ENCODE data around the gene TLR3. TPM values are rescaled to one million over a fixed set of nuclear protein-coding genes. Genes with fewer than 3 reads are reported as not detected.
A peak's percentile ranks its signal among the peaks of the same experiment; 100 is the strongest.

TLR3 gene
- total RNA-seq, 1 donor from 2014 or later, result 1.9 TPM

GRCh38 chr4:186021461-186022167, 47.3 kb upstream of the TLR3 start:
- no peaks in the 10 kb centered on the region for H3K79me2 ChIP-seq (ENCODE audit: insufficient read depth, low read length)
- H3K9me3 Mint-ChIP-seq (ENCODE audit: unreplicated experiment), result peaks cover 9% of the 10 kb centered on the region
- H3K4me3 ChIP-seq (ENCODE audit: insufficient read depth, low read depth, low read length), result no peak overlapping the region
- TF ChIP-seq EZH2 (IDR thresholded peaks at IDR 0.05; ENCODE audit: insufficient read depth, low read length), result no peak
- TF ChIP-seq, protein P1, sequence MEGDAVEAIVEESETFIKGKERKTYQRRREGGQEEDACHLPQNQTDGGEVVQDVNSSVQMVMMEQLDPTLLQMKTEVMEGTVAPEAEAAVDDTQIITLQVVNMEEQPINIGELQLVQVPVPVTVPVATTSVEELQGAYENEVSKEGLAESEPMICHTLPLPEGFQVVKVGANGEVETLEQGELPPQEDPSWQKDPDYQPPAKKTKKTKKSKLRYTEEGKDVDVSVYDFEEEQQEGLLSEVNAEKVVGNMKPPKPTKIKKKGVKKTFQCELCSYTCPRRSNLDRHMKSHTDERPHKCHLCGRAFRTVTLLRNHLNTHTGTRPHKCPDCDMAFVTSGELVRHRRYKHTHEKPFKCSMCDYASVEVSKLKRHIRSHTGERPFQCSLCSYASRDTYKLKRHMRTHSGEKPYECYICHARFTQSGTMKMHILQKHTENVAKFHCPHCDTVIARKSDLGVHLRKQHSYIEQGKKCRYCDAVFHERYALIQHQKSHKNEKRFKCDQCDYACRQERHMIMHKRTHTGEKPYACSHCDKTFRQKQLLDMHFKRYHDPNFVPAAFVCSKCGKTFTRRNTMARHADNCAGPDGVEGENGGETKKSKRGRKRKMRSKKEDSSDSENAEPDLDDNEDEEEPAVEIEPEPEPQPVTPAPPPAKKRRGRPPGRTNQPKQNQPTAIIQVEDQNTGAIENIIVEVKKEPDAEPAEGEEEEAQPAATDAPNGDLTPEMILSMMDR (IDR thresholded peaks at IDR 0.05; ENCODE audit: insufficient read depth, low read depth, low read length), result peak; percentile 86
- peaks cover 13% of the 10 kb centered on the region for H3K4me1 Mint-ChIP-seq (ENCODE audit: low read depth, unreplicated experiment)
- FAIRE-seq (peak; percentile 17), DNase-seq (ENCODE audit: low read depth) (peak; percentile 15)
- no peak overlapping the region for H3K27ac Mint-ChIP-seq (ENCODE audit: unreplicated experiment)
- H3K27me3 Mint-ChIP-seq (ENCODE audit: low read depth, unreplicated experiment), result peaks cover 2% of the 10 kb centered on the region
- peak overlapping the region; percentile 72 for H3K4me2 ChIP-seq (ENCODE audit: low read length)
- H3K27me3 ChIP-seq (ENCODE audit: insufficient read depth, low read length), result peaks cover 2% of the 10 kb centered on the region
- no peak overlapping the region for H3K27ac ChIP-seq (ENCODE audit: low read depth, low read length)
- H3K9me3 ChIP-seq (ENCODE audit: insufficient read depth, low read depth, low read length), result no peaks in the 10 kb centered on the region
- H3K4me3 Mint-ChIP-seq (ENCODE audit: unreplicated experiment), result no peak overlapping the region
- H3K4me1 ChIP-seq (ENCODE audit: insufficient read depth, low read length), result no peaks in the 10 kb centered on the region
- no peaks in the 10 kb centered on the region for H3K36me3 ChIP-seq (ENCODE audit: insufficient read depth, low read length)
- no peaks in the 10 kb centered on the region for H4K20me1 ChIP-seq (ENCODE audit: insufficient read depth, low read length)
- no peaks in the 10 kb centered on the region for H3K36me3 Mint-ChIP-seq (ENCODE audit: low read depth, unreplicated experiment)
- no peak overlapping the region for H3K9ac ChIP-seq (ENCODE audit: low read length)
- H2AFZ ChIP-seq (ENCODE audit: low read depth, low read length), result peak overlapping the region; percentile 43

DNA sequence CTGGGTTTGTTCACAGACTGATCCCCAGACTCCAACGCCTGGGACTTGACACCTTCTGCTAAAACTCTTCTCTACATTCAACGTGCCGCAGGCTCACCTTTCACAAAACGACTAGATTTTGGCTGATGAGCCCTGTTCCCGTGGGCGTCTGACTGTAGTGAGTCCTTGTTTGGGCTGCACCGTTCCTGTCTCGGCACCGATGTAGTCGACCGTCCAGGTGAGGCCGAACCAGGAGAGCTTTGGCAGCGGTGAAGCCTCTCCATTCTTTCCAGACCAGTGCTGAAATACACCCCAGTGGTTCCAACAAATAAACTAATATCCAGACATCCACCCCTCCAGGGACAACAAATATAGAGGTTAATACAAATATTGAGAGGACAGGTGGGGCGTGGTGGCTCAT, 45.0 kb upstream of the TLR3 start:
- H3K27ac ChIP-seq (ENCODE audit: low read depth, low read length), result no peak overlapping the region
- TF ChIP-seq, protein P1 (IDR thresholded peaks at IDR 0.05; ENCODE audit: insufficient read depth, low read depth, low read length), result no peak
- no peak for TF ChIP-seq EZH2 (IDR thresholded peaks at IDR 0.05; ENCODE audit: insufficient read depth, low read length)
- peaks cover 5% of the 10 kb centered on the region for H3K9me3 Mint-ChIP-seq (ENCODE audit: unreplicated experiment)
- no peak for FAIRE-seq
- no peak for DNase-seq (ENCODE audit: low read depth)
- H2AFZ ChIP-seq (ENCODE audit: low read depth, low read length), result no peak overlapping the region
- no peak overlapping the region for H3K9ac ChIP-seq (ENCODE audit: low read length)
- H3K36me3 ChIP-seq (ENCODE audit: insufficient read depth, low read length), result no peaks in the 10 kb centered on the region
- H3K79me2 ChIP-seq (ENCODE audit: insufficient read depth, low read length), result no peaks in the 10 kb centered on the region
- no peak overlapping the region for H3K4me3 Mint-ChIP-seq (ENCODE audit: unreplicated experiment)
- no peak overlapping the region for H3K4me2 ChIP-seq (ENCODE audit: low read length)
- no peaks in the 10 kb centered on the region for H3K4me1 ChIP-seq (ENCODE audit: insufficient read depth, low read length)
- no peaks in the 10 kb centered on the region for H4K20me1 ChIP-seq (ENCODE audit: insufficient read depth, low read length)
- no peak overlapping the region for H3K4me3 ChIP-seq (ENCODE audit: insufficient read depth, low read depth, low read length)
- H3K4me1 Mint-ChIP-seq (ENCODE audit: low read depth, unreplicated experiment), result peaks cover 8% of the 10 kb centered on the region
- no peak overlapping the region for H3K27ac Mint-ChIP-seq (ENCODE audit: unreplicated experiment)
- peaks cover 6% of the 10 kb centered on the region for H3K9me3 ChIP-seq (ENCODE audit: insufficient read depth, low read depth, low read length)
- peaks cover 2% of the 10 kb centered on the region for H3K27me3 Mint-ChIP-seq (ENCODE audit: low read depth, unreplicated experiment)
- H3K27me3 ChIP-seq (ENCODE audit: insufficient read depth, low read length), result no peaks in the 10 kb centered on the region
- peaks cover 2% of the 10 kb centered on the region for H3K36me3 Mint-ChIP-seq (ENCODE audit: low read depth, unreplicated experiment)
